Activated CD4-positive, alpha-beta T cell treated with anti-CD3 and anti-CD28 coated beads for 24 hours (primary cell): Measurements from ENCODE around the gene VEZT.
"Not testable (repeated sequence)": the region's sequence is repeated elsewhere in the genome, so short reads cannot be mapped to it uniquely, and the experiment has no call there.

Experiments used
- DNase-seq, 2 donors: peaks; one replicate each; pipeline ENCODE4 v3.0.0-alpha.2; 2020; ENCODE audit warnings: low read depth in 2 of 2

The VEZT gene

DNA sequence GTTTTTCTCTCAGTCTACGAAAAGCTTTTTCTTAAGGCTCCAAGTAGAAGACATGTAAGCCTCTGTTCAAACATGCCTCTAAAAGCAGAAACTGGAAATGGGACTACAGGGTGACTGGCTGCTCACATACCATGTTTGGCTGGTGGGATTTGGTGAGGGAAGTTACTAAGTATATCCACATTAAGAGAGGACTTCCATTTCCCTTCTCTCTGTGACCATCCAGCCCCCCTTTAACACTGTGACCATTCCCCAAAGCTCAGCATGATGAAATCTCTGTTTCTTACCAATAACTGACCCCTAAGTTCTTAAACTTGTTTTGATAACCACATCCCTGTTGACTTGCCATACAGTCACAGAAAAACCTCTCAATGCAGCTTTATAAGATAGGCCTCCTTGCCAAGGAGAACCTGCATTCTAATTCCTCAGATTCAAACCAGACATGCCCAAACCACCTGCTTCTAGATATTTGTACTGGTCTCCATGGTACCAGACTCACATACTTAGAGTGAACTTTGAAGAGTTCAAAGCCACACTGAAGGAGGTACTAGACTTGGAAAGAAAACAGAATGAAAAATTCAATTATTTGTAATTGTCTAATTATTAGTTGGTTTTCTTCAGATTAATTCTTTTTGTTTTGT is 102.2 kb downstream of the VEZT start:
- DNase-seq, result no peak

DNA sequence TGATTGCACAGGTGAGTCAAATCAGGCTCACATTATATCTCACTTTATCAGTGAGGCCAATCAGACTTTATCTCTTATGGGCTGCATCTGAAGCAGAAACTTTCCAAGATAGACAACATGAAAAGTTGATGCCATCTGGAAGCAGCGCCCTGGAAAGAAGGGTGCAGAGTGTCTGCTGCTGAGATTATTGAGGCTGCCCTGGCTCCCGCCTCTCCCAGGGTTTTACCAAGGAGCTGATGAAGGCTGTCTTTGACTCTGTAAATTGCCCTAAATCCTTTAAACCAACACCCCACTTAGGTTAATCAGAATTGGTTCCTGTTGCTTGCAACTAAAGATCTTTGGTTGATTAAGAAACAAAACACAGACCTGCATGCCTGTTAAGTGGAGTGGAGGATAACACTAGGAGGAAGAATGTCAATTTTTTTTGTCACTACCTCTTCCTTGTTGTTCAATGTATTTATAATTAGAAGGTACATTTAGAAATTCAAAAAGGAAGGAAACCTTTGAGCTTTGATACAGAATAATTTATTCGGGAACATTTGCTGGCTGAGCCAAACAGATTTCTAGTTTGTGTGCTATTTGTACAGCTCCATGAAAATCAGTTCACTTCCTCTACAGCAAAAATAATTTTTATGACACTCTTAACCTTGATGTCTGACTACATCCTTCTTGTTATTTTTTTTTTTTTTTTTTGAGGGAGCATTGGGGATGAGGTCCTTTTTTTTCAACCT is 104.1 kb downstream of the VEZT start:
- no peak for DNase-seq

DNA sequence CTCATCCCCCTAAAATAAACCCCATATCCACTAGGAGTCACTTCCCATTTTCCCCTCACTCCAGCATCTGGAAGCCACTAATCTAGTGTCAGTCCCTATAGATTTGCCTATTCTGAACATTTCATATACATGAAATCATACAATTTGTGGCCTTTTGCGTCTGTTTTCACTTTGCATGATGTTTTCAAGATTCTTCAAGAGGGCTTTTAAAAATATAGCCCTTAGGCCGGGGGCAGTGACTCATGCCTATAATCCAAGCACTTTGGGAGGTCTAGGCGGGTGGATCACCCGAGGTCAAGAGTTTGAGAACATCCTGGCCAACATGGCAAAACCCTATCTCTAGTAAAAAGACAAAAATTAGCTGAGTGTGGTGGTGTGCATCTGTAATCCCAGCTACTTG is 104.7 kb downstream of the VEZT start:
- DNase-seq, result no peak

DNA sequence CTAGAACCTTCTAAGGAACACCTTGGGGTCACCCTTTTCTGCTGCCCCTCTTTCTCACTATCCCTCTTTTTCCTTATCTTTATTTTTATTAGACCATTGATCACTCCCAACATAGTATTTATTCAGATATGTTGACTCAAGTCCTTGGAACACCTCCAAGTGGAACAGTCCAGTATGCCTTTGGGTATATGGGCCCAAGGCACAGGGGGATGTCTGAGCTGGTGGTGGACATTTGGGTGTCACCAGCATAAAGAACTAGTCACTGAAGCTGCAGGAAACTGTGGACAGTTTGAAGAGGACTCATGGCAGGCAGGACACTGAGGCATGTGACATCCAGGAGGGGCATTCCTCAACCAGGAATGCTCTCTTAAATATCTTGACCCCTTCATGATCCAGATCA is 105.6 kb downstream of the VEZT start:
- no peak for DNase-seq

DNA sequence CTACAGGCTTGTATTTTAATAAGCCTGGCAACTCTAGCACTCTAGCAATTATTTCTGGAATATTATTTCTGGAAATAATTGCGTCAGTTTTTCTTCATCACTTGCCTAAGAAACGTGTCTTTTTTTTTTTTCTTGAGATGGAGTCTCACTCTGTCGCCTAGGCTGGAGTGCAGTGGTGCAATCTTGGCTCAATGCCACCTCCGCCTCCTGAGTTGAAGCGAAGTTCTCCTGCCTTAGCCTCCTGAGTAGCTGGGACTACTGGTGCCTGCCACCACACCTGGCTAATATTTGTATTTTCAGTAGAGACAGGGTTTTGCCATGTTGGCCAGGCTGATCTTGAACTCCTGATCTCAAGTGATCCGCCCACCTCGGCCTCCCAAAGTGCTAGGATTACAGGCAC is 106.6 kb downstream of the VEZT start:
- not testable (repeated sequence) for DNase-seq

DNA sequence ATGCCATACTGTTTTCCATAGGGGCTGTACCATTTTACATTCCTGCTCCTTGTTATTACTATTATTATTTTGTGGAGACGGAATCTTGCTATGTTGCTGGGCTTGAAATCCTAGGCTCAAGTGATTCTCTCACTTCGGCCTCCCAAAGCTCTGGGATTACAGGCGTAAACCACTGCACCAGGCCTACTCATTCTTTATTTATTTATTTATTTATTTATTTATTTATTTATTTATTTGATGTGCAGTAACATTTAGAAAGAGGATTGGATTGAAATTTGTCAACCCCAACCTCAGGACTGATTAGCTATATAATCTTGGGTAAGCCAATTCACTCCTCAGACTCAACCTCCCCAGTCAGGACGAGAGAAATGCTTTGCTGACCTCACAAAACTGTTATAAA is 107.9 kb downstream of the VEZT start:
- DNase-seq, result no peak

DNA sequence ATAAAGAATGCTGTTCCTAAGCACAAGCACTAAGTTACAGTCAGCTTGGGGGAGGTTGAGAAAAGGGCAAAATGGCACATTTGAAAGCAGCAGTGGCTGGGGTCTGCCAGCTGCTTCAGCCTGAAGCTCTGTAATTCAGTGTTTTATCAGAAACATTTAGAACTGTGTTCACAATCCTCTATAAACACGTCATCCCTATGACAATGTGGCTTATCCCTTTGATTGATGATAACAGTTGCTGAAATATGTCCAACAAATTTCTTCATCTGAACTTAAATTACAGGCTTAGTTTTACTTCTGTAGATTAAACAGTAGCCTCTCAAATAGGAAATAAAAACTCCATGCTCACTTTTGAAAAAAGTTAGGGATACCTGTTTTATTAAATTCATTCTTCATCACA is 108.8 kb downstream of the VEZT start:
- DNase-seq, result no peak

DNA sequence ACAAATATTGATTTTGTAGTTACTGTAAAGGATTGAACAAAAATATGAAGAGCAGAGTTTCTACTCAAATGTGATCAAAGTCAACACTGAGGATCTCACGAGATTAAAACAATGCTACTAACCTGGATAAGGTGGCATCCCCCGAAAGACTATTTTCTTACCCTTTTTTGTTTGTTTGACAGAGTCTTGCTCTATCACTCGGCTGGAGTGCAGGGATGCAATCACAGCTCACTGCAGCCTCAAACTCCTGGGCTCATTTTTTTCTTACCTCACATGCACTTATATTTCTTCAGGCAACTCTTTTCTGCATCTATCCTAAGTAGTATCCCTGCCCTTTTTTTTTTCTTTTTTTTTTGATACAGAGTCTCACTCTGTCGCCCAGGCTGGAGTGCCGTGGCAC is 109.2 kb downstream of the VEZT start:
- DNase-seq, result no peak

DNA sequence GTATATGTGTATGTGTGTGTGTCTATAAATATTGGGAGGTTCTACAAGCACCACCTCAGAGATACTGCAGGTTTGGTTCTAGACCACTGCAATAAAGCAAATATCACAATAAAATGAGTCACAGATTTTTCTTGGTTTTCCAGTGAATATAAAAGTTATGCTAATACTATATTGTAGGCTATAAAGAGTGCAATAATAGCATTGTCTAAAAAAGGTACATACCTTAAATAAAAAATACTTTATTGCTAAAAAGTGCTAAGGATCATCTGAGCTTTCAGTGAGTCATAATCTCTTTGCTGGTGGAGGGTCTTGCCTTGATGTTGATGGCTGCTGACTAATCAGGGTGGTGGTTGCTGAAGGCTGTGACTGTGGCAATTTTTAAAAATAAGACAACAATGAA is 111.1 kb downstream of the VEZT start:
- DNase-seq, result no peak

DNA sequence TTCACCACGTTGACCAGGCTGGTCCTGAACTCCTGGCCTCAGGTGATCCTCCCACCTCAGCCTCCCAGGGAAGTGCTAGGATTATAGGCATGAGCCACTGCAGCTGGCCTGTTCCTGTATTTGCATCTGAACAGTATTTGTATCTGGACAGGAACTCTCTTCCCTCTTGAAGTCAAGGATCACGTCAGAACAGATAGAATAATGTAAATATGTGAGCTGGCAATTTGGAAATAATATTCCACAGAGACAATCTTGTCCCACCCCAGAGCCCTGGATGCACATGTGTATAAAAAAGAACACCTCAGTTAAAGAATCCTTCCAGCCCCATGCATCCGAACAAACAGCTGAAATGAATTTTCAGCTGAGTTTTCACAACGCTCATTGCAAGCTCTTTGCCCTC is 118.3 kb downstream of the VEZT start:
- no peak for DNase-seq

DNA sequence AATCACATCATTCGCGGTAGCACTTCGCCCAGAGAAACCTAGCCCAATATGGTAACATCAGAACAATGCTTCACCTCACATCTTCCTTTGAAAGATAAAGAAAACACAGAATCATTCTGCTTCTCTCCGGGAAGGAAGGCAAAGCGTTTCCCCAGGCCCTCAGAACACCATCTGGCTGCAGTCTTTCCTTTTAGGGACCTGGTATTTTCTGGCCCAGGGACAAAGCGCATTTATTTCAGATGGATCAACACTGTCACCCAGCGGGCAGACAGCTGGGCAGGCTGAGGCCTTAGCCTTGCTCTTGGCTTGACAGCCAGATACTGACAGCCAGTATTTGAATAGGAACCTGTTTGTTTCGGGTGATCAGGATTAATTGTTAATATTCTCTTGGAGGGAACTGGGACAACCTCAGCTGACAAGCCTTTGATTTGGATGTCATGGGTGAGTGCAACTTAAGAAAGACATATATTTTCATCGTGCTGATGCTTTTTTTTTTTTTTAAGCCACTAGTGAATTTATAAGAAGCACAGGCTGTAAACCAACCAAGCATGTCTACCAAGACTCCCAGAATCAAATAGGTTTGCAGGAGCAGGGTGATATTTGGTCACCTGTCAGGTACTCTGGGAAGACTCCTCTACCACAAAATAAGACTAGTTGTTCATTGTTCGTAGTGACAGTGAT is 118.9 kb downstream of the VEZT start:
- no peak for DNase-seq

DNA sequence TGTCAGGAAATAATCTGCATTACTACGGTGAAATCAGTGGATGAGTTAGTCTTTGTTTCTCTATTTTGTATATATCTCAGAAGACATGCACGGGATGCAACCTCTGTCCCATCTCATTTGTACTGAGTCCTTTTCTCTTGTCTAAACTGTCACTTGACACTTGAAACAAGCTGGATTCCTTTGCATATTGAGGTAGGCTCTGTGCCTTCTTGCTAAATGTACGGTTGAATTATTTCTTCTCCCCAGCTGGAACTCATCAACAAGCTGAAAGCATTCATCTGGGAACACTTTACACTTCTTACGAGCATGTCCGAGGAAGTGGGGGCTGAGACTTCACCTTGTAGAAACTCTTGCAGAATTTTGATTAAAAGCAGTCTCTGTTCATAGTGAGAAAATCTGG is 119.5 kb downstream of the VEZT start:
- no peak for DNase-seq

DNA sequence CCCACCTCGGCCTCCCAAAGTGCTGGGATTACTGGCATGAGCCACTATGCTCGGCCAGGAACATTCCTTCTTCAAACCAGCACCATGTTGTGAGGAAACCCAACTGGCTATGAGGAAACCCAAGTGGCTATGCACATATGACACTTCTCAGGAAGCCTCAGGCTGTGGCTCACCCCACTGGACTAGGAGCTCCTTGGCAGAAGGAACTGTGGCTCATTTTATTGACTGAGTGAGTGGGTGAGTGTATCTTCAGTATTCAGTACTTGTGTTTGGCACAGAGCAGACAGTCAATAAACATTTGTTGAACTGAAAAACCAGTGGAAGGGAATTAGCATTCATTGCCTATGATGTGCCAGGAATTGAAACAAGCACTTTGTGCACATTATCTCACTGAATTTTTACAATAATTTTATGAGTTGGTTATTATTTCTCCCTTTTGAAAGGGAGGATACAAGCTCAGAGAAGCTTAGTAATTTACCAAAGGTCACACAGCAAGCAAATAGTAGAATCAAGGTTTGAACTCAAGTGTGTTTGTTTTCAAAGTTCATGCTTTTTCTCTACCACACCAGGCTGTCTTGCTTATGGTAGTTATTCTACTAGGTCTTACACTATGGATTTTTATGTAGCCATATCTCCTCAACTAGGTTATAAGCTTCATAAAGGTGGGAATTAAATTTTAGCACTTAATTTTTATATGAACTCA is 121.6 kb downstream of the VEZT start:
- DNase-seq, result no peak

DNA sequence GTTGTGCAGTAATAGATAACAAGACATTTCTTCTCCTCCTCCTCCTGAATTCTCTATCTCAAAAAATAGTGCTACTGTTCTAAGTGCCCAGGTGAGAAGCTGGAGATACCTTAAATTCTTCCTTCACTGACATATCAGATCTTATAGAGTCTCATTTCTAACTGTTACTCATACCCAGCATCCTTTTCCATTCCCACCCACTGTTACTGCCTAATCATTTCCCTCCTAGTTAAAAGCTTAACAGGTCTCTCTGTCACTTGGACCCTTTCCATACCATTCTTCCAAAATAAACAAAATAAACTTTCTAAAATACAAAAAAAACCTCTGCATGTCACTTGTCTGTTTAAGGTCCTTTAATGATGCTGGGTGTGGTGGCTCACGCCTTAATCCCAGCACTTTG is 124.4 kb downstream of the VEZT start:
- no peak for DNase-seq

DNA sequence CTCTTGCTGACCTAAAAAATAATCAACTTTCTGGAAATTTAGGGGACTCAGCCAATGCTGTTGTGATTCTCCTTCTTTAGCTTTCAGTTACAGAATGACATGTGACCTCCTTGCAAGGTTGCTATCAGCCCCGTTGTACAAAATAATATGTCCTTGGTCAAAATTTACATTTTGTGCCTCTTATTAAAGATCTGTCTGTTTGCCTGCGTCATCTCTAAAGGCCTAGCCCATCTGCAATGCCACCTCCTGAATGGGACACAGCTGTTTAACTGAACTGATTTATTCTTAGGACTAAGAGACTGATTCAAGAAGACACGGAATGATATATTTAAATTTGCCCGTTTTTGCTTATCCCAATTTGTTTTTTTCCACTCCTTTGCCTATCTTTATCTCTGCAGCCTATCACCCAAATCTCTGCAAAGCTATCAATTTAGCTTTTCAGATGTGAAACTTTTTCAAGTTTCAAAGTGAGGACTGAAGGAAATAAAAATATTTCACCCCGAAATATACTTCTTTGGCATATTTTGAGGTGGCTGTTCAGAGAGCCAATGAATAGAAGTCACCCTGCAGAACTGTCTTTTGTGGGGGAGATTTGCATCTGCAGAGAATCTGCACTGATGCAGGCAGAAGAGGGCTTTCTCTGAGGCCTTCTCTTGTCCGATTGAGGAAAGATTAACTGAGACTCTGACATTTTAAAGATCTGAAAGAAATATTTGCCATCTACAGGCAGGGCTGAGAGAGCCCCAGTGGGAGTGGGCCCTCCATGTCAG is 126.0 kb downstream of the VEZT start:
- DNase-seq, result no peak

DNA sequence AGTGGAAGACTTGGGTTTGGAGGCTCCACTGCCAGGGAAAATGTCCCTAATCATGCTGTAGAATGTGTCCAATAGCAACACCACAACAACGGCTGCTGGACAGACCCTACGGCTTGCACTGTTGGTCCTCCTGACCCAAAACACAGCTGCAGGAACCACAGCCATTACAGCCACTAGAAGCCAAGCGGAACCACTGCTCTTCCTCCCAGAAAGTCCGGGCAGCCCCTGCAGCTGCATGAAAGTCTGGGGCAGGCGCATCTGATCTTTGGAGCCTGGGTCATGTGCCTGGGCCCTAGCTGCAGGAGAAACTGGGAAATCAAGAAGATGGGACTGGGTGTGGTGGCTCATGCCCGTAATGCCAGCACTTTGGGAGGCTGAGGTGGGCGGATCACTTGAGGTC is 131.7 kb downstream of the VEZT start:
- no peak for DNase-seq

DNA sequence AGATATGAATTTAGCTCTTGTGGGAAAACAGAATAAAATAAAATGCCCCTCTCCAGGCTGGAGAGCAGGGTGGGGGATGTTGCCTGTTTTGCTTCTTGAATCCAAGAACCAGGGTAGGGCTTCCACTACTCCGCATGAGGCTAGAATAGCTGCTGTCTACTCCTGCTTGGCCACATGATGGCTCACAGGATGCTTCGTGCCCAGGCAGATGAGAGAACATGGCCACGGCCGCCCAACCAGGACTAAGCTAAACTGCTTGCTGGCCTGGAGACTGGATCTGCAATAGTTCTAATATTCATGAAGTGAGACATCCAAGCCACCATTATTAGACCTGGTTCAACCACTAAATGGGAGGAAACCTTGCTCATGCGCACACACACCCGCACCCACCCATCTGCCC is 134.1 kb downstream of the VEZT start:
- no peak for DNase-seq
